SK-N-SH (cell line): Measurements from ENCODE around the gene EPHA3.

ENCODE experiments used
- ELF1 ChIP-seq: IDR thresholded peaks from 2 replicates; pipeline ENCODE4 v1.4.0; 2012
- EZH2phosphoT487 ChIP-seq: fragments of 200-600 bp; sonication (generic); IDR thresholded peaks from 2 replicates; pipeline ENCODE4 v1.6.1; 2017; ENCODE audit warnings: low read depth, mixed run types, mild to moderate bottlenecking, antibody characterized with exemption, moderate library complexity, borderline replicate concordance
- FOSL2 ChIP-seq: IDR thresholded peaks from 2 replicates; pipeline ENCODE4 v1.4.0; 2012; ENCODE audit warnings: low read depth, mild to moderate bottlenecking, moderate library complexity, borderline replicate concordance
- FOXJ3 ChIP-seq: sonication (generic); formaldehyde crosslinking; IDR thresholded peaks from 2 replicates; pipeline ENCODE4 v1.5.1; 2020; ENCODE audit warnings: mild to moderate bottlenecking, missing genetic modification reagents
- GABPA ChIP-seq: IDR thresholded peaks from 2 replicates; pipeline ENCODE4 v1.4.0; 2012; ENCODE audit warnings: low read depth, mild to moderate bottlenecking
- GATA2 ChIP-seq: sonication (generic); formaldehyde crosslinking; IDR thresholded peaks from 2 replicates; pipeline ENCODE4 v1.5.0; 2020; ENCODE audit warnings: mild to moderate bottlenecking, missing genetic modification reagents
- NRF1 ChIP-seq: IDR thresholded peaks from 2 replicates; pipeline ENCODE4 v1.6.1; 2012; ENCODE audit warnings: low read depth, mild to moderate bottlenecking, low read length
- TF ChIP-seq, protein P1 (sequence below): fragments of 200-600 bp; sonication (generic); IDR thresholded peaks from 2 replicates; pipeline ENCODE4 v1.6.1; 2017; ENCODE audit warnings: antibody characterized with exemption, mild to moderate bottlenecking, moderate library complexity
- TF ChIP-seq, protein P2 (sequence below): IDR thresholded peaks from 2 replicates; pipeline ENCODE4 v1.6.1; 2012; ENCODE audit warnings: mild to moderate bottlenecking, low read depth, low read length, moderate library complexity
- TF ChIP-seq, protein P3 (sequence below): IDR thresholded peaks from 2 replicates; pipeline ENCODE4 v1.4.0; 2012; ENCODE audit warnings: low read depth

DNA sequence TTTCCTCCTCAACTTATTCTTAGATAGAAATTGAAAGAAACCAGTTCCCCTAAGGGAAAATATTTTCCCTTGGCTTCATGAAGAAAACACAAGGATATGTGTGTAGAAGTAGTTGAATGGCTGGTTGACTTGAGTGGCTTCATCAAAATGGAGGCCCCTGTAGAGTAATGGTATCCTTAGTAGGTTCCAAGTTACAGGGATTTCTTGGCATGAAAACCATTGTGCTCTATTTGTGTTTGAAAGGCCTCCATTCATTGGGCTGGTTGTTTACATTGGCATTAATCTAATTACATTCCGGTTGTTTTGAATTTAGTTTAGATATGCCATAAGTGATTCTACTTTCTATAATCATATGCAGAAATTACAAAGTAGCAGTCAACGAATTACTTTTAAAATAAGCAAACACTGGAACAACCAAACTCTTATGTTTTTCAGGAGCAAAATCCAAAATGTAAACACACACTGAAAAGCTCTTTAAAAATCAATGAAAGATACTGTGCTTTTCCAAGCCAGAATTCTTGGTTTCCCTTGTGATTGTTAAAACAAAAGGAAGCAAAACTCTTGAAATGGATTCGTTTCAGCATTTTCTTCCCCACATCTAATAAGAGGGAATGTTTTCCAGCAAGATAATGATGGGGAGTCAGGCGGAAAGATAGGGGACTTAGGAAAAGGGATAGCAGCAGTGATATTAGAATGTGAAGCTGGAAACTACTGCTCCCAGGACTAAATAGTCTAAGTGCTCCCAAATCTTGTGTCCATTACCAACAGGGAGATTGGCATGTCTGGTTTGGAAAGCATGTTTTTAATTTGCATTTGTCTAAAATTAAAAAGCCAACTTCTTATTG lies 77.0 kb downstream of the EPHA3 start:
- TF ChIP-seq, protein P1, sequence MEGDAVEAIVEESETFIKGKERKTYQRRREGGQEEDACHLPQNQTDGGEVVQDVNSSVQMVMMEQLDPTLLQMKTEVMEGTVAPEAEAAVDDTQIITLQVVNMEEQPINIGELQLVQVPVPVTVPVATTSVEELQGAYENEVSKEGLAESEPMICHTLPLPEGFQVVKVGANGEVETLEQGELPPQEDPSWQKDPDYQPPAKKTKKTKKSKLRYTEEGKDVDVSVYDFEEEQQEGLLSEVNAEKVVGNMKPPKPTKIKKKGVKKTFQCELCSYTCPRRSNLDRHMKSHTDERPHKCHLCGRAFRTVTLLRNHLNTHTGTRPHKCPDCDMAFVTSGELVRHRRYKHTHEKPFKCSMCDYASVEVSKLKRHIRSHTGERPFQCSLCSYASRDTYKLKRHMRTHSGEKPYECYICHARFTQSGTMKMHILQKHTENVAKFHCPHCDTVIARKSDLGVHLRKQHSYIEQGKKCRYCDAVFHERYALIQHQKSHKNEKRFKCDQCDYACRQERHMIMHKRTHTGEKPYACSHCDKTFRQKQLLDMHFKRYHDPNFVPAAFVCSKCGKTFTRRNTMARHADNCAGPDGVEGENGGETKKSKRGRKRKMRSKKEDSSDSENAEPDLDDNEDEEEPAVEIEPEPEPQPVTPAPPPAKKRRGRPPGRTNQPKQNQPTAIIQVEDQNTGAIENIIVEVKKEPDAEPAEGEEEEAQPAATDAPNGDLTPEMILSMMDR = no peak
- TF ChIP-seq, protein P2, sequence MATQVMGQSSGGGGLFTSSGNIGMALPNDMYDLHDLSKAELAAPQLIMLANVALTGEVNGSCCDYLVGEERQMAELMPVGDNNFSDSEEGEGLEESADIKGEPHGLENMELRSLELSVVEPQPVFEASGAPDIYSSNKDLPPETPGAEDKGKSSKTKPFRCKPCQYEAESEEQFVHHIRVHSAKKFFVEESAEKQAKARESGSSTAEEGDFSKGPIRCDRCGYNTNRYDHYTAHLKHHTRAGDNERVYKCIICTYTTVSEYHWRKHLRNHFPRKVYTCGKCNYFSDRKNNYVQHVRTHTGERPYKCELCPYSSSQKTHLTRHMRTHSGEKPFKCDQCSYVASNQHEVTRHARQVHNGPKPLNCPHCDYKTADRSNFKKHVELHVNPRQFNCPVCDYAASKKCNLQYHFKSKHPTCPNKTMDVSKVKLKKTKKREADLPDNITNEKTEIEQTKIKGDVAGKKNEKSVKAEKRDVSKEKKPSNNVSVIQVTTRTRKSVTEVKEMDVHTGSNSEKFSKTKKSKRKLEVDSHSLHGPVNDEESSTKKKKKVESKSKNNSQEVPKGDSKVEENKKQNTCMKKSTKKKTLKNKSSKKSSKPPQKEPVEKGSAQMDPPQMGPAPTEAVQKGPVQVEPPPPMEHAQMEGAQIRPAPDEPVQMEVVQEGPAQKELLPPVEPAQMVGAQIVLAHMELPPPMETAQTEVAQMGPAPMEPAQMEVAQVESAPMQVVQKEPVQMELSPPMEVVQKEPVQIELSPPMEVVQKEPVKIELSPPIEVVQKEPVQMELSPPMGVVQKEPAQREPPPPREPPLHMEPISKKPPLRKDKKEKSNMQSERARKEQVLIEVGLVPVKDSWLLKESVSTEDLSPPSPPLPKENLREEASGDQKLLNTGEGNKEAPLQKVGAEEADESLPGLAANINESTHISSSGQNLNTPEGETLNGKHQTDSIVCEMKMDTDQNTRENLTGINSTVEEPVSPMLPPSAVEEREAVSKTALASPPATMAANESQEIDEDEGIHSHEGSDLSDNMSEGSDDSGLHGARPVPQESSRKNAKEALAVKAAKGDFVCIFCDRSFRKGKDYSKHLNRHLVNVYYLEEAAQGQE = no peak
- TF ChIP-seq FOXJ3 (no peak), NRF1 (no peak), GATA2 (CRISPR knock-in tag) (no peak), EZH2phosphoT487 (no peak), GABPA (no peak), ELF1 (no peak), FOSL2 (no peak)
- TF ChIP-seq, protein P3, sequence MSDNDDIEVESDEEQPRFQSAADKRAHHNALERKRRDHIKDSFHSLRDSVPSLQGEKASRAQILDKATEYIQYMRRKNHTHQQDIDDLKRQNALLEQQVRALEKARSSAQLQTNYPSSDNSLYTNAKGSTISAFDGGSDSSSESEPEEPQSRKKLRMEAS = no peak
